SKM-1 treated with dmso at 0.1 percent for 144 hours (cell line): ENCODE measurements around the gene TMEM11.

Experiments
- DNase-seq: peaks from one replicate; lab custom pipeline; 2025; ENCODE audit not compliant: unreplicated experiment; lab: John Stamatoyannopoulos, UW

Gene TMEM11

GRCh38 chr17:21163101-21163500 lies 50.9 kb downstream of the TMEM11 start:
- DNase-seq: no peak

GRCh38 chr17:21162394-21162775 lies 51.6 kb downstream of the TMEM11 start:
- DNase-seq: no peak

- DNase-seq: no peak
Observed at GRCh38 chr17:21161498-21162393, 52.2 kb downstream of the TMEM11 start.

- no peak for DNase-seq
Observed at GRCh38 chr17:21160401-21160800, 53.6 kb downstream of the TMEM11 start.

- no peak for DNase-seq
Observed at GRCh38 chr17:21157586-21158370, 56.2 kb downstream of the TMEM11 start.

GRCh38 chr17:21152731-21153130 lies 61.2 kb downstream of the TMEM11 start:
- DNase-seq: no peak

GRCh38 chr17:21149621-21150020 lies 64.3 kb downstream of the TMEM11 start:
- DNase-seq: peak; percentile 25
